Ovary (tissue), 3 donors: ENCODE results near the gene TPRA1.

Source experiments
- CTCF ChIP-seq, 3 donors: fragments of 450-650 bp in 2 of 3; fragments of 200-600 bp in 1 of 3; IDR thresholded peaks; one replicate each; pipeline versions ENCODE4 v1.5.1 to v1.8.0; 2016 to 2022; ENCODE audit warnings: antibody characterized with exemption in 3 of 3, mild to moderate bottlenecking in 1 of 3
- POLR2A ChIP-seq: fragments of 450-650 bp; IDR thresholded peaks from one replicate; pipeline ENCODE4 v1.6.1; 2017; ENCODE audit warnings: antibody characterized with exemption, mild to moderate bottlenecking, moderate library complexity
- donor health status: DM: no; HTN: no; CAD: no.

GRCh38 chr3:127560051-127560787, 30.3 kb downstream of the TPRA1 start:
- TF ChIP-seq CTCF (IDR thresholded peaks at IDR 0.05) (no peak), POLR2A (no peak)
